AG08395 (cell line): ENCODE data around the gene SMG6.
"Not testable (repeated sequence)": the region's sequence is repeated elsewhere in the genome, so short reads cannot be mapped to it uniquely, and the experiment has no call there.

ENCODE experiments used
- DNase-seq: peaks from one replicate; pipeline ENCODE4 v3.0.0; 2012; ENCODE audit warnings: mixed read lengths, low spot score

Gene SMG6

DNA sequence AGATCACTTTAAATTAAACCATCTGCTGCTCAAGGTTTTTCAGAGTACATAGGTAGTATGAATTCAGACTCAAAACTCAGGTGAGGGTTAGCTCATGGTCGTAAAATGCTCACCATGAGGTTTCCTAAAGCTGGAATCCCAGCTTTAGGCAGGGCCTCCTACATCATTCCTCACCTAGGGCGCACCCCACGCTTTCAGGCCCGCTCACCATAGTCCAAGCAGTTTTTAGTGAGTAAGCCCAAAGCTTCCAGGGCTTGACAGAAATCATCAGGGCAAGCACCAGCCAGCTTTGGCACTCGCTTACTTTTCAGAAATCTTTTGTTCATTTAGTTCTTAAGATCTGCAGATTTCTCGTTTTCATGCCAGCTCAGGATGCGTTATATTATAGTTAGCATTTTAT lies 158.9 kb downstream of the SMG6 start:
- no peak for DNase-seq

DNA sequence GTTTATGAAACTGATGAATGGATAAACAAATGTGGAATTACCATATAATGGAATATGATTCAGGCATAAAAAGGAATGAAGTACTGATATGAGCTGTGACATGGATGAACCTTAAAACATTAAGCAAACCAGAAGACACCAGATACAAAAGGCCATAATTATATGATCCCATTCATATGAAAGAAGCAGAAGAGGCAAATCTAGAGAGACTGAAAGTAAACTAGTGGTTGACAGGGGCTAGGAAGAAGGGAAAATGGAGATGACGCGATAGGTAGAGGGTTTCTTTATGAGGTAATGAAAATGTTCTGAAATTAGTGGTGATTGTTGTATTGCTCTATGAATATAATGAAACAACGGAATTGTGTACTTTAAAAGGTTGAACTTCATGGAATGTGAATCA lies 160.3 kb downstream of the SMG6 start:
- no peak for DNase-seq

DNA sequence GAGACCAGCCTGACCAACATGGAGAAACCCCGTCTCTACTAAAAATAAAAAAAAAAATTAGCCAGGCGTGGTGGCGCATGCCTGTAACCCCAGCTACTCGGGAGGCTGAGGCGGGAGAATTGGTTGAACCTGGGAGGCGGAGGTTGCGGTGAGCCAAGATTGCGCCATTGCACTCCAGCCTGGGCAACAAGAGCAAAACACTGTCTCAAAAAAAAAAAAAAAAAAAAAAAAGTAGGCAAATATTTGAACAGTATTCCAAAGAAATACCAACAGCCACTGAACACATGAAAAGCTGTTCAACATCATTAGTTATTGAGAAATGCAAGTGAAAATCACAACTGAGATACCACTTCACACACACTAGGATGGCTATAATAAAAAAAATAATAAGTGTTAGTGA lies 160.9 kb downstream of the SMG6 start:
- not testable (repeated sequence) for DNase-seq

DNA sequence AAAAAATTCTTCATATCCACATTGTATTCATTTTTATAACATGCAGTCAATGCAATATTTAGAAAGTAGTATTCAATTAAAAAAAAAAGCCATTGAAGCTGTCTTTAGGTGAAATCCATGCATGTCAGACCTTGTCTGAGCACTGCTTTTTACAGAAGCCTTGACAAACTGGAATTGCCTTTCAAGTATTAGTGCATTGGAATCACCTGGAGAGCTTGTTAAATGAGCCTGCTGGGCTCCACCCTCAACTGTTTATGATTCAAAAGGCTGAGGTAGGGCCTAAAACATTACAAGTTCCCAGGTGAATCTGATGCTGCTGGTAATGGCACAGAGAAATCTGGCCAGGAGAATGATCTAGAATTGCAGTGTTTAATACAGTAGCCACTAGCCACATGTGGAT lies 162.9 kb downstream of the SMG6 start:
- DNase-seq: no peak

DNA sequence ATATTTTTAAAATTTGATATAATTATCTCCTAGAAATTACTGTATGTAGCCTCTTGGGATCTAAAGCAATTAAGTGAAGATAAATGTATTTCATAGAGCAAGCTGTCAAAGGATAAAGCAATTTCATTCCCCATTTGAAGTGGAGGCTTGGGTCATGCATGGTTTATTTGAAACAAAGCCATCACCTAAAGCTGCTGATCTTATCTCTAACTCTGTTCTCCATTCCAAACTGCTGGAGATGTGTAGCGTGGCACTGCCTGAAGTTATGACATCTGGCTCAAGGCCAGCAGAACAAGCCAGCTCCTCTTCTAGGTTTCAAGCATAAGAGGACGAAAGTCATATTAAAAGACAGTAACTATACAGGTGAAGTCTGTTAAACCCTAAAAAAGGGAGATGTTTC lies 164.8 kb downstream of the SMG6 start:
- peak; percentile 26 for DNase-seq

DNA sequence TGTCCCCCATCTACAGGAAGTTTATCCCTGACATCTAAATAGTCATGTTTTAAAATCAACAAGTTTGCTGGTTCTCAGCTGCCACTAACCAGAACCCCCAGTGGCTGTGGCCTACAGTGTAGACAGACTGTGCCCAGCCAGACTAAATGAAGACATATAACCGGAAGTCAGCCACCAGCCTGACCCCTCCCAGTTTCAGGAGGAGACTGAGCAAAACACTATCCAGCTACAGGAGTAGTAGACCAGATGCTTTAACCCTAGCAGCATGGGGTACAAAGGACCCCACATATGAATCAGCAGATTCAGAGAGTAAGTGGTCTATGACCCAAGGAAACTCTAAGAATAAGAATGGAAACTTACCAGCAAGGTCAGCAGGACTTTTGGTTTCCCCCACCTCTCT lies 165.3 kb downstream of the SMG6 start:
- DNase-seq: peak; percentile 15

DNA sequence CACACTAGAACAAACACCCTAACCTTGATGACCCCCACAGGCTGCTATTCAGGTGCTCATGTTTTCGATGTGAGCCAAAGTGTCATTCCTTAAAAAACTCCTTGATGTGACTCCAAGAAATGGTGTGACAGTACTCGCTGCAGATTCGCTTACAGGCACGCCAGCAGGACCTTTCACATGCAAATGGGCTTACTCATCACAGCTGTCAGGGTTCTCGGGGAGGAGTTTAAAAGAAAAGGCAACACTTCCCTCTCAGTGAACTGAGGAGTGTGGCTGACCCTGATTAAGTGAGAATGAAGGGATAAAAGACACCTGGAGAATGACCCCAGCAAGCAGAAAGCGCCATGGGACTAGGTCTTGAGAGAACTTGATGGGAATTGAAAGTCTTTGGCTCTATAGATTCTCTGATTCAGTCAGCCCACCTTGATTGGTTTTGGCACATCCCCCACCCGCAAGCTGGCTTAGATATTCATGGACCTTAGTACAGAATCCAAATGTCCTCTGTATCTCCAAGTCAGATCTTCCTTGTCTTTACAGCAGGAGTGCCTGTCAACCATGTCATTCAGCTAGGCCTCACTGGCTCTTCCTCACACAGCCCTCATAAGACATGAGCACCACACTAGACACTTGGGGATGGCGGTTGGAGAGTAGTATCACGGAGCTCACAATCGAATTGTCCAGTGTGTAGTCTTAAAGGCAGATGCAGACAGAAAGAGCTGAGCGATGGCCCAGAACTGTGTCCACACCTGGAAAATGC lies 166.1 kb downstream of the SMG6 start:
- peak; percentile 88 for DNase-seq

DNA sequence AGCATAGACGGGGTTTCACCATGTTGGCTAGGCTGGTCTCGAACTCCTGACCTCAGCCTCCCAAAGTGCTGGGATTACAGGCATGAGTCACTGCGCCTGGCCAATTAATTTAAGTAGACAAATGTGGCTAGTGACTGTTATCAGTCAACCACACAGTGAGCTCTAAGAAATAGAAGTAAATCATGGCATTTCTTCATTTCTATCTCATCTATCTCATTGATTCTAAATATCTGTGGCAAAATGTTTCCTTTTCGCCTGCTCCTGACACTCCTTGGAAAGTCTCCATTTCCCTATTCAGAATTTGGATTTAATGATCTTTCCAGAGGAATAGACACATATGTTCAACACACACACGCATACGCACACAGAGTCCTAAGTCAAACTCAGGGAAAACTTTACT lies 167.3 kb downstream of the SMG6 start:
- no peak for DNase-seq

DNA sequence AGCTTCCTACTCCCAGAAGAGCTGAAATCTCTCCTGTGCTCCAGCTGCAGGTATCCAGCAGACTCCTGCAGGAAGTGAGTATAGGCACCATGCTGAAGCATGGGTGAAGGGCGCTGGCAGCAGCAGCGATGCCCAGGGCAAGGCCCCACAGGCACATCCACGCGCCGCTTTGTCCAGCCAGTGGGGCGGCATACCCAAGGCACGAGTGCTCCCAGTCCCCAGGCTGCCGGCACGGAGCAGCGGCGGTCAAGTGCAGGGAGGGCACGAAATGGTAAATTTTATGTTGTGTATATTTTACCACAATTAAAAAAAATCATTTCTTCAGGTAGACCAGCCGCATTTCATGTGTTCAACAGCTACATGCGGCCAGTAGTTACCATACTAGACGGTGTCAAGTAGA lies 175.6 kb downstream of the SMG6 start:
- no peak for DNase-seq

DNA sequence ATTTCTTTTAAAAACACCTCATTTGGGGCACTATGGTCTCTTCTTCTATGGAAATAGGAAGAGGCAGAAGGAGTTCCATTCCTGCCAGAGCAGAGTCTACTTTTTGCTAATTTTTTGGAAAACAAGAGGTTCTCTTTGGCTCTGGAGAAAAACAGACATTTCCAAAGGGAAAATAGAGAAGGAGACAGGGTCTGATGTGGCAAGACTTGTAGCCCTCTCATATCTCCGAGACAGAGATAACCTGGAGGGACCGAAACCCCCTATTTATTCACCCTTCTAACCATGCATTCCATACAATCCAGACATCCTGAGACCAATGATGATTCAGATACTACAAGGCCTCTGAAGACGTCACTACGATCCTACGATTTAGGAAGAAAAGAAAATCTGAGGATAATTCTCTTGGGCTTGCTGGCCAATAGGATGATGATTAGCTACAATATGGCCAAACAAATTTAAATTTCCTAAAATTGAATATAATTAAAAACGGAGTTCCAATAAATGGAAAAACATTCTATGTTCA lies 178.5 kb downstream of the SMG6 start:
- no peak for DNase-seq

DNA sequence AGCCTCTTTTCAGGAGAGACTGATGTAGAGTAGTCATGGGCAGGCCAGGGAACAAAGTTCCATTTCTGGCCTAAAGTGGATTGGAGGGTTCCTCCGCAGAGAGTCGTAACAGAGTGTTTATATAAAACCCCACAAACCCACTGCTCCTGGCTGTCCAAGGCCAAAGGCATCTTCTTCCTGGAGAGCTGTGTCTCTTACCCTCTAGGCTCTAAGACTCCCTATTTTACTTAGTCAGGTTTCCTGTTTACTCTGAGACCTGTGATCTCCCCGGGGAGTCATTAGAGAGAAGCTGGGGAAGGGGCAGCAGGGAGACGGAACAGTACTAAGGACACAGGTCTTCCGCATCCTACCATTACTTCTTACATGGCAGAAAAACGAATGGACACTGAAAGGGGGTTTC lies 179.2 kb downstream of the SMG6 start:
- DNase-seq: no peak

DNA sequence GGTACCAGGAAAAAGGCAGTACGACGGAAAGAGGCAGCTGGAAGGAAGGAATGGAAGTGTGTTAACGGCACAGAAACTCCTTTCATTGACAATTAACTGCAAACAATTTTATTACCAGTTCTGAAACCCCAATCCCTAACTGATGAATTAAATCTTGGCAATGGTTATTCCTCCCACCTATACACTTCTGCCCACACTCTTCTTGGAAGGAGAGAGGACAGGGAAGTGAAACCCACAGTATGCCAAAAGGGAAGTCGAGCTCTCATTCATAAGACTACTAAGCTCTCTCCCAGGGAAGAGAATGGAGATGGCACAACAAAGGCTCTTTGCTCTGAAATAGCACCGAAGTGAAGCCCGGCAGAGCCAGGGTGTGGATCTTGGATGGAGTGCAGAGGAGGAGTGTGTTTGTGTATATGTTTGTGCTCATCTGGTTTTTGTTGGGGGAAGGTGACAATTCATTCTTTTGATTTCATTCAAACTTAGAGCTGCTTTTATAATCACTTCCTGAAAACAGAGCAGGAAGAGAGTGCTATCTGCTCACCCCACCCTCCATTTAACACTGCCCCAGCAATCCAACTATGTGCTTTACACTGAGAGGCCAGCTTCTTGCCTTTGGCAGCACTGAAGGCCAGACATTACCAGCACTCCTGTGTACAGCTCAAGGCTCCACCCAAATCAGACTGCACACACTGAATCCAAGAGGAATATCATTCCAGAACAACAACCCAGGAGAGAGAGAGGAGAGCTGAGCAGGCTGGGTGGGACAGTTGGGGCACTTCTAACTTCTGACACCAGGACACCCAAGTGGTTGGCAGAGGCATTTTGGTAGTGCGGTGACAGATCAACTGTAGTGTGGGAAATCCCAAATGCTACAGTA lies 180.0 kb downstream of the SMG6 start:
- DNase-seq: peak; percentile 21

DNA sequence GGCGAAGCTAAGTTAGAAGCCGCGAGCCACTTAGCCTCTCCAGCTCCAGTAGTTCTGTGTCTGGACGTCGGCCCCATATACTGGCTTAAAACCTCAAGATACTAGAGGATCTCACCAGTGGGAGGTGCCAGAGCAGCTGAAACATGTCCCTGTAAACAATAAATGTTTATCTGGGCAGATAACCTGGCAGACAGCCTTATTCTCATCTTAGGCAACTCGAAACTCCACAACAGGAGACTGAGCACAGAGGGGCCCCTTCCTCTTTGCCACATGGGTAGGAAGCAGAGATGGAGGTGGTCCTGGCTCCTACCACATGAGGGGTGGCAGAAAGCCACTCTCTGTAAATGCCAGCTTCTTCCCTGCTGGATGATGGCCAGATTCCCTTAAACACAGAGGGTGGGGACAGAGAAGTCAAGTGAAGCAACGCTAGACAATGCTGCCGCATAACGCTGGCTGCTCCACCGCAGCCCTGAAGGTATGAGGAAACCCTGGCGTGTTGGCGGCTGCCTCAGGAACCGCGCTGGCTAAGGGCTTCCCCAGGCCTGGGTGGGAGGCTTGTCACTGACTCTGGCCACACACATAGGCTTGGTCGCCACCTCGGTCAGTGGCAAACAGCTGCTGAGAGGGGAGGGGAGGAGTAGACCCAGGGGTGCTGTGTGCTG lies 180.8 kb downstream of the SMG6 start:
- DNase-seq: no peak

DNA sequence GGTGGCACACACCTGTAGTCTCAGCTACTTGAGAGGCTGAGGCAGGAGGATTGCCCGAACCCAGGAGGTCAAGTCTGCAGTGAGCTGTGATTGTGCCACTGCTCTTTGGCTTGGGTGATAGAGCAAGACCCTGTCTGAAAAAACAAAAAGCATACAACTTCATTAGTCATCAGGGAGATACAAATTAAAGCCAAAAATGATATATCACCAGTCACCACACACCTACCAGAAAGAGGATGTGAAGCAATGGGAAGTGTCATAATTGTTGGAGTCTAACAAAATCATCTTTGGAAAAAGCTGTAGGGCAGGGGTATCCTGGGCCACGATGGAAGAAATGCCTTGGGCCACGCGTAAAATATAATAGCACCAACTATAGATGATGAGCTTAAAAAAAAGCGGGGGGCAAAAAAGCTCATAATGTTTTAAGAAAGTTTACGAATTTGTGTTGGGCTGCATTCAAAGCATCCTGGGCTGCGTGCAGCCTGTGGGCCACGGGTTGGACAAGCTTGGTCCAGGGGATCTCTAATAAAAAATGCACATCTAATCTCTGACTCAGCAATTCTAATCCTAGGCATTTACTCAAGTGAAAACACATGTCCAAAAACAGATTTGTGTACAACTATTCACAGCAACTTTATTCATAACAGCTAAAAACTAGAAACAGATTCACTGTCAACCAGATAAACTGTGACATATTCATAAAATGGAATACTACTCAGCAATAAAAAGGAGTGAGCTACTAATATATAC lies 182.8 kb downstream of the SMG6 start:
- DNase-seq: peak; percentile 58

DNA sequence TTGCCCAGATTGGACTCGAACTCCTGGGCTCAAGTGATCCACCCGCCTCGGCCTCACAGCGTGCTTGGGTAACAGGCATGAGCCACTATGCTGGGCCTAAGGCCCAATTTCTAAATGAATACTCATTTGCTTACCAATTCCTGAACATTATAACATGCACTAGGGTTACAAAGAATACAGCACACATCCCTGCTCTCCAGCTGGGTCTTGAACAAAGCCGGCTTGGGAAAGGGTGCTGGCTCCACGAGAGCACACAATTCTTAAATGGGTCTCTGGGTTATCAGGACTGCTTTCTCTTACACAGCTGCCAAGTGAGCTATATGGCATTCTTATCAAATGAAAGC lies 190.3 kb downstream of the SMG6 start:
- no peak for DNase-seq

DNA sequence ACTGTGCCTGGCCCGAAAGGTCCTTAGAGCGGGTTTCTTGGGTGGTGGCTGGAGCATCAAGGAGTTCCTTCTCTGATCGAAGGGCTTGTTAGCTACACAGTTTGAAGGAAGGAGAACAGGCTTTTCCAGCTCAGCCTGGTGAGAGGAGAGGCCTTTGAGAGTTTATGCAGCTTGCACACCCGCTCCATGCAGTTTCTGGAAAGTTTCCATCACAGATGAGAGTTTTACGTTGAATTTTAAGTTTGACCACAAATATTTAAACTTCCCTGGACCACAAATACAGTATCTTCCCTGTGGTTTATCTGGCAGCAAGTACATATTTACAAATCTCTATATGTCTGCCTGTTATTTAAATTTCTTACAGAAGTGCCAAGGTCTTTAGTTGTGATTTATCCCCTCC lies 191.9 kb downstream of the SMG6 start:
- no peak for DNase-seq

DNA sequence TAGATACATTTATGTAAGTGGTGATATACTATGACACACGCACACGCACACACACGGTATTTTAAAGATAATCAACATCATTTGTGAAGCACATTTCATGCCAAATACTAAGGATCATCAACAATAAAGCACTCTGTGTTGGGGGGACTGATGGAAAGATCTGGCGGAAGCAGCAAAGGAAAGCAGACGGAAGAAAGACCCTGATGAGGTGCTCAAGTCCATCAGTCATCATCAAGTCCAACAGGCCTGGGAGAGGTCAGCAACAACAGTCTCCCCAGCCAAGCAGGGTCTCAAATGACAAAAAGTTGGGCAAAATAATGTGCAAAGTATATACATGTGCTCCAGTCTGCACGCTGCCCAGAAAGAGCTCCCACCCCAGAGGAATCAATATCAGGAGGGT lies 193.1 kb downstream of the SMG6 start:
- no peak for DNase-seq

DNA sequence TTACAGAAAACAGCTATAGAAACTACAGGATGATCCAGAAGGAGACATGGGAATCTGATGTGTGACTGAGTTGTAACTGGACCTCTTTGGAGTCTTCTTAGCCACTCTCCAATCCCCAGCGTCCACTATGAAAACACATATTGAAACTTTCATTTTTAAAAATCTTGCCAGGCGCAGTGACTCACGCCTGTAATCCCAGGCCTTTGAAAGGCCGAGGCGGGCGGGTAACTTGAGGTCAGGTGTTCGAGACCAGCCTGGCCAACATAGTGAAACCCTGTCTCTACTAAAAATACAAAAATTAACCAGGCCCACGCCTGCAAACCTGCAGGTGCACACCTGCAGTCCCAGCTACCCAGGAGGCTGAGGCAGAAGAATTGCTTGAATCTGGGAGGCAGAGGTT lies 195.4 kb downstream of the SMG6 start:
- no peak for DNase-seq

DNA sequence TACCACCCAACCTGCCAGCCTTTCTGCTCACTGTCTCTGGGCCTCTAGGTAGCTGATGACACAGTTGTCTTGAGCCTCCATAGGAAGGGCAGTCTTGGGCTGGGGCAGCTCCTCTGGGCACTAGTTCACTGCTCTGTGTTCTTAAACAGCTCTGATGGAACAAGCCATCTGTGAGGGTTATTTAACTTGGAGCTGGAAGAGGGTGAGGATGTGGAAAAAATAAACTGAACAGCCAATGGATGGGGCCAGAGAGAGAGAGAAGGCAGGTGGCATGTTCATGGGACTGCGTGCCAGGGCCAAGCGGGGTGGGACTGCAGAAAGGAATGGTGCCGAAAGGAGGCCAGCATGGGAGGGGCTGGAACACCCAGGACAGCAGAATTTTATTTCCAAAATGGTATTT lies 196.1 kb downstream of the SMG6 start:
- DNase-seq: no peak

DNA sequence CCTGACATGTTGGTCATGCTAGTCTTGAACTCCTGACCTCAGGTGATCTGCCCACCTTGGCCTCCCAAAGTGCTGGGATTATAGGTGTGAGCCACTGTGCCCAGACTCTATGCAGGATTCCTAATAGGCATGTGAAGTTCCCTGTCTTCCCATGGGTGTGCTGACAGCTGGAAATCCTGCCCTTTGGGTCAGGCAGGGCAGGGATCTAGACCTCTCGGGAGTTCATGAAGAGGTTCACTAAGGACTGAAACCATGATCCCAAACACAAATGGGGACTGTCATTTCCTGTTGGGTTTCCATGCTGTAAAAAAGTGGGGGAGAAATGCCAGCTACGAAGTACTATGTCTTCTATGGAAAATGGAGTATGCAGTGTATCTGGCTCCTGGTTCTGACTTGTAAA lies 196.5 kb downstream of the SMG6 start:
- DNase-seq: no peak

DNA sequence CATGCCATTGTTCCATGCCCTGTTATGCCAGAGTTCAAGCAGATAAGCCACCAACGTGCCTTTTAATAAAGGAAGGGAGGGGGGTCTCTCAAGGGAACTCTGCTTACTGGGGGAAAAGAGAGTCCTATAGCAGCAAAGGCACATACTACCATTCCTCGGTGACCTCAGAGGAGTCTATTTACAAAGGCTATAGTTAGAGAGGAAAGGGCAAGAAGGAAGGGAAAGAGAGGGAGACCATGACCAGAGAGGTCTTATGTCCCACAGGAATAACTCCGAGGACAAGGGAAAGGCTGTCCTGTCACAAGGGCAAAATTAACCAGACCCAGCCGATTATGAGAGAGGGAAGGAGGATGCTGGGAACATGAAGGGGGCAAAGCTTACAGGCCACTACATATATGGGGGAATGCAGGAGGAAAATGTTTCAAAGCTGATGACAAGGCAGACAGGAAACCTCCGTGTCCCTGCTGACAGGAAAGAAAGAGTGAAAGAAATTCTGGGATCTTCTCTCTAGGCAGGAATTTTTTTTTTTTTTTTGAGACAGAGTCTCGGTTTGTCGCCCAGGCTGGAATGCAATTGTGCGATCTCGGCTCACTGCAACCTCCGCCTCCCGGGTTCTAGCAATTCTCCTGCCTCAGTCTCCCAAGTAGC lies 197.2 kb downstream of the SMG6 start:
- no peak for DNase-seq

DNA sequence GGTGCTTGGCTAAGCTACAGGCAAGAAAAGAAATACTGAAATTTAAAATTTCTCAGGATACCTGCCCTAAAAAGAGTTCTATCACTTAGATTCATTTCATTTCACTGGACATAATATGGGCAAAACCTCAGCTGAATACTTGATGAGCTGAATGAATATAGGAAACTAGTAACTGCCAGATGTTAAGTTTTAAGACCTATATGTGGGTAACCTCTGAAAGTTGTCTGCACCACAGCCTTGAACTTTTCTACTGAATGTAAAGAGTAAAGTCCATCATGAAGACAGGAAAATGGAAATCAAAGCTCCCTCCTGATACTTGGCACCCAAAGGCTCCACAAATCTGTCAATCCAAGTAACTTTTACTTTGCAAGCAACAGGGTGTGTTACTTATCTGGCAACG lies 197.9 kb downstream of the SMG6 start:
- no peak for DNase-seq
